Left ventricle myocardium inferior (tissue), 1 donor: ENCODE data around the gene COX10. TPM values are rescaled to one million over a fixed set of nuclear protein-coding genes. Genes with fewer than 3 reads are reported as not detected.
A peak's percentile ranks its signal among the peaks of the same experiment; 100 is the strongest.

Experiments
- DNase-seq: peaks from one replicate; pipeline ENCODE4 v3.0.0-alpha.2; 2020
- H3K27ac ChIP-seq: fragments of 200-600 bp; replicated peaks from 2 replicates; pipeline ENCODE4 v1.8.0; 2021
- H3K27me3 ChIP-seq: fragments of 200-600 bp; 2 replicates; pipeline ENCODE4 v1.8.0; 2021; ENCODE audit warnings: low read depth
- H3K36me3 ChIP-seq: fragments of 200-600 bp; 2 replicates; pipeline ENCODE4 v1.8.0; 2021
- H3K4me1 ChIP-seq: fragments of 200-600 bp; 2 replicates; pipeline ENCODE4 v1.8.0; 2021
- H3K4me3 ChIP-seq: fragments of 200-600 bp; 2 replicates; pipeline ENCODE4 v1.8.0; 2021; ENCODE audit warnings: mild to moderate bottlenecking, moderate library complexity
- H3K9me3 ChIP-seq: fragments of 200-600 bp; replicated peaks from 2 replicates; pipeline ENCODE4 v1.8.0; 2021
- CTCF ChIP-seq: fragments of 200-600 bp; IDR thresholded peaks from 2 replicates; pipeline ENCODE4 v1.8.0; 2021; ENCODE audit warnings: antibody characterized with exemption, mild to moderate bottlenecking, borderline replicate concordance
- intact Hi-C: fragments of 100-400 bp; cut with micrococcal nuclease; formaldehyde crosslinking; loops from one replicate; pipeline ENCODE4 v1.11.0; 2022
- total RNA-seq: library from RNA; stranded (reverse); fragmentation: NEBNext Ultra II Directional; extraction: Animal tissue kit (Norgen Biotek cat#: 25700); gene quantifications from one replicate; pipeline ENCODE4 v1.2.1, GENCODE V29; 2021
- donor health status: DM: no; HTN: yes; CAD: no; lungs with severe emphysema.

COX10 gene
- total RNA-seq, 1 donor from 2014 or later = 46.3 TPM

GRCh38 chr17:14196377-14196997 lies 127.2 kb downstream of the COX10 start:
- Histone ChIP-seq H3K4me1 (peaks cover 38% of the 10 kb centered on the region), H3K9me3 (no peaks in the 10 kb centered on the region), H3K27ac (no peak overlapping the region), H3K4me3 (no peak overlapping the region), H3K36me3 (peaks cover 2% of the 10 kb centered on the region), H3K27me3 (no peaks in the 10 kb centered on the region)
- intact Hi-C loops = no loop called here
- TF ChIP-seq CTCF = peak; percentile 23
- DNase-seq = no peak

GRCh38 chr17:14197057-14197456 lies 127.8 kb downstream of the COX10 start:
- Histone ChIP-seq H3K36me3 (peaks cover 2% of the 10 kb centered on the region), H3K27me3 (no peaks in the 10 kb centered on the region), H3K4me3 (no peak overlapping the region), H3K9me3 (no peaks in the 10 kb centered on the region), H3K4me1 (peaks cover 43% of the 10 kb centered on the region), H3K27ac (no peak overlapping the region)
- TF ChIP-seq CTCF = no peak
- DNase-seq = no peak
- intact Hi-C loops = no loop called here

GRCh38 chr17:14197586-14197985 lies 128.3 kb downstream of the COX10 start:
- Histone ChIP-seq H3K4me3 (no peak overlapping the region), H3K27me3 (no peaks in the 10 kb centered on the region), H3K36me3 (peaks cover 2% of the 10 kb centered on the region), H3K9me3 (no peaks in the 10 kb centered on the region), H3K4me1 (peaks cover 43% of the 10 kb centered on the region), H3K27ac (peak overlapping the region; percentile 26)
- no peak for DNase-seq
- intact Hi-C loops = no loop called here
- TF ChIP-seq CTCF = no peak

- peak; percentile 49 for DNase-seq
- H3K27ac ChIP-seq = peak overlapping the region; percentile 26
- no peaks in the 10 kb centered on the region for H3K9me3 ChIP-seq
- peak; percentile 15 for TF ChIP-seq CTCF
- intact Hi-C loops = no loop called here
- peaks cover 45% of the 10 kb centered on the region for H3K4me1 ChIP-seq
- peaks cover under 1% of the 10 kb centered on the region for H3K36me3 ChIP-seq
- no peaks in the 10 kb centered on the region for H3K27me3 ChIP-seq
- no peak overlapping the region for H3K4me3 ChIP-seq
Observed at GRCh38 chr17:14198013-14198412, 128.7 kb downstream of the COX10 start.

DNA sequence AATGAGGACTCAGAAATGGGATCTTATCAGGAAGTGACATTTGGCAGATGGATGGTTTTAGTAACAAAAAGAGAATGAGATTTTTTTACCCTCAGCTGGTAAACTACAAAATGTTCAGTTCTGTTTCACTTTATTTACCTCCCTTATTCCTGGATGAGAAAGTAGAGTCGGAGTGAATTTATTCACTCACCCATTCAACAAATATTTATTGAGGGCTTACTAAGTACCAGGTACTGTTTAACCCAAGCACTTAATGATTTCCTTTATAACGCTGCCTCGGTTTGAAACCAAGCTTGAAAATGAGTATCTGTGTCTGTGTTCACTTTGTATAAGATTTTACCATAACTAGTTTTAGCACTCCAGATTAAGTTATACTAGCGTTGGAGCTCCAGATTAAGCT lies 129.3 kb downstream of the COX10 start:
- H3K4me3 ChIP-seq = no peak overlapping the region
- no peak for TF ChIP-seq CTCF
- peaks cover 50% of the 10 kb centered on the region for H3K4me1 ChIP-seq
- no peaks in the 10 kb centered on the region for H3K27me3 ChIP-seq
- no peaks in the 10 kb centered on the region for H3K36me3 ChIP-seq
- intact Hi-C loops = no loop called here
- no peak overlapping the region for H3K27ac ChIP-seq
- no peak for DNase-seq
- no peaks in the 10 kb centered on the region for H3K9me3 ChIP-seq
